Activated gamma-delta T cell treated with Interleukin-2 at 50 U/mL for 16 hours (primary cell): Measurements from ENCODE around the gene SLC17A9.

Experiments used
- DNase-seq: peaks from one replicate; pipeline ENCODE4 v3.0.0-alpha.2; 2020

SLC17A9 gene

GRCh38 chr20:62968378-62969178 lies 16.1 kb downstream of the SLC17A9 start:
- DNase-seq, result no peak

GRCh38 chr20:62969179-62969760 lies 16.8 kb downstream of the SLC17A9 start:
- no peak for DNase-seq

GRCh38 chr20:62969939-62970306 lies 17.4 kb downstream of the SLC17A9 start:
- DNase-seq, result no peak

DNA sequence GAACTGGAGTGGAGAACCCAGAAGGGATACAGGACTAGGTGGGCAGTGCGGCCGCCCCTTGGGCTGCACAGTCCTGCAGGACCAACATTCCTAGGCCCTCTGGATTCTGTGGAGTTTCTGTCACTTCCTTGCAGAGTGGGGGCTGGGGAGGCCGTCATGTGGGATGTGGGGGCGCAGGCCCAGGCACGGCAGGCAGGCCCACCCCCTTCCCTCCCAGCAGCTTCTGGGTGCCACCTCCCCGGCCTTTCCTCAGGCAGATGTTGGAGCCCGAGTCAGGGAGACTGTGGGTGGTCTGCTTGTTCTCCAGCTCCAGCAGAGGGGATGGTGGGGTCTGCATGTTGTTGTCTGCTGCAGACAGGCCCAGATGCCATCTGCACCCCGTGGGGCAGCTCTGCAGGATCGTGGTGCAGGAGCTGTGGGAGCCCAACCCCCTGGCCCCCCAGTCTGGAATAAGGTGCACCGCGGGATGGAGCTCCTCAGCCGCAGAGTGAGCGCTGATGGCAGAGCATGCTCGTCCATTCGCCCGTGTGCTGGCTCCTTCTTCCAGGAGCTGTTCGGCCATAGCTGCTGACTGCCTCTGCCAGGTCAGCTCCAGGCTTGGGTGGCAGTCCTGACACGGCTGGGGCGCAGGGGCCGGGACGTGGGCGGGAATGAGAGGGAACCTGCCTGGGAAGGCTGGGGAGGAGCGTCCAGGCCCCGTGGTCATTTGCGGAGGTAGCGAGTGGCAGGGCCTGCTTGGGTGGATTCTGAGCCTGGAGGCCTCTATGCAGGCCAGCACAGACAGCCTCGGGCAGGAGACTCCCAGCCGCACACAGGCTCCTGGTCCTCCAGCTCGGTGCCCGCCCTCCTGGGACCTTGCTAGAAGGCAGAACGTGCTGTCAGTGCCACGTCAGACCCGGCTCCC lies 18.1 kb downstream of the SLC17A9 start:
- DNase-seq, result no peak

DNA sequence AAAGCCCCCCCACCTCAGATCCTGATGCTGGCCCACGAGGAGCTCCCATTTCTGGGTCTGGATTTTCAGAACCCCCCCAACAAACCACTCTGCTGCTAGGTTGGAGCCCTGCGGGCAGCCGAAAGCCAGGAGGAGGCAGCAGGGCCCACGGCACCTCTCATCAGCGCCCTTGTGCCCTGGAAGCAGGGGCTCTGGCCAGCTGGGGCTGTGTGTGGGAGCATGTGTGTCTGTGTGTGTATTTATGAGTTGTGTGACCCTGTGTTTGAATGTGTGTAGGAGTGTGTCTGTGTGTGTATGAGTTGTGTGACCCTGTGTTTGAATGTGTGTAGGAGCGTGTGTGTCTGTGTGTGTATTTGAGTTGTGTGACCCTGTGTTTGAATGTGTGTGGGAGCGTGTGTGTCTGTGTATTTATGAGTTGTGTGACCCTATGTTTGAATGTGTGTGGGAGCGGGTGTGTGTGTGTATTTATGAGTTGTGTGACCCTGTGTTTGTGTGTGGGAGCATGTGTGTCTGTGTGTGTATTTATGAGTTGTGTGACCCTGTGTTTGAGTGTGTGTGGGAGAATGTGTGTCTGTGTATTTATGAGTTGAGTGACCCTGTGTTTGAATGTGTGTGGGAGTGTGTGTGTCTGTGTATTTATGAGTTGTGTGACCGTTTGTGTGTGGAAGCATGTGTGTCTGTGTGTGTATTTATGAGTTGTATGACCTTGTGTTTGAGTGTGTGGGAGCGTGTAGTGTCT lies 18.9 kb downstream of the SLC17A9 start:
- no peak for DNase-seq

DNA sequence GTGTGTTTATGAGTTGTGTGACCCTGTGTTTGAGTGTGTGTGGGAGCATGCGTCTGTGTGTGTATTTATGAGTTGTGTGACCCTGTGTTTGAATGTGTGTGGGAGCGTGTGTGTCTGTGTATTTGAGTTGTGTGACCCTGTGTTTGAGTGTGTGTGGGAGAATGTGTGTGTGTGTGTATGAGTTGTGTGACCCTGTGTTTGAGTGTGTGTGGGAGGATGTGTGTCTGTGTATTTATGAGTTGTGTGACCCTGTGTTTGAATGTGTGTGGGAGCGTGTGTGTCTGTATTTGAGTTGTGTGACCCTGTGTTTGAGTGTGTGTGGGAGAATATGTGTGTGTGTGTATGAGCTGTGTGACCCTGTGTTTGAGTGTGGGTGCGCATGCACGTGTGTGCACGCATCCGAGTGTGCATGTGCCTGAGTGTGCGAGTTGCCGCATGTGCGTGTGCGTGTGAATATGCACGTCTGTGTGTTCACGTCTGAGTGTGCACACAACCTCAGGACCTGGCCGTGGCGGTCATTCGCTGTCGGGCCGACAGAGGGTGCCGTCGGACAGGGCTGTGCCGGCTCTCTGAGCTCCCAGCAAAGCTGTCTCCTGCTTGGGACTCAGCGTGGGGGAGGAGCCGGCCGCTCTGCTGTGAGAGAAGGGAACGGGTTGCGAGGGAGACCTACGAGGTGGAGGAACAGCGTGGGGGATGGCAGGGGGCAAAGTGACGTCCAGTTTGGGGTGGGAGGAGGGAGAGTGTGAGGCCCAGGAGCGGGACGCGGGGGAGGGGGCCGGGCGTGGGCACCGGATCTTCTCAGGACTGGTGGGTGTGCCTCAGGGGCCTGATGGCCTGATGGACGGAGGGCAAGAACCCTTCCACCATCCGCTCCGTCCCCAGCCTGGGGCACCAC lies 19.7 kb downstream of the SLC17A9 start:
- peak; percentile 81 for DNase-seq

DNA sequence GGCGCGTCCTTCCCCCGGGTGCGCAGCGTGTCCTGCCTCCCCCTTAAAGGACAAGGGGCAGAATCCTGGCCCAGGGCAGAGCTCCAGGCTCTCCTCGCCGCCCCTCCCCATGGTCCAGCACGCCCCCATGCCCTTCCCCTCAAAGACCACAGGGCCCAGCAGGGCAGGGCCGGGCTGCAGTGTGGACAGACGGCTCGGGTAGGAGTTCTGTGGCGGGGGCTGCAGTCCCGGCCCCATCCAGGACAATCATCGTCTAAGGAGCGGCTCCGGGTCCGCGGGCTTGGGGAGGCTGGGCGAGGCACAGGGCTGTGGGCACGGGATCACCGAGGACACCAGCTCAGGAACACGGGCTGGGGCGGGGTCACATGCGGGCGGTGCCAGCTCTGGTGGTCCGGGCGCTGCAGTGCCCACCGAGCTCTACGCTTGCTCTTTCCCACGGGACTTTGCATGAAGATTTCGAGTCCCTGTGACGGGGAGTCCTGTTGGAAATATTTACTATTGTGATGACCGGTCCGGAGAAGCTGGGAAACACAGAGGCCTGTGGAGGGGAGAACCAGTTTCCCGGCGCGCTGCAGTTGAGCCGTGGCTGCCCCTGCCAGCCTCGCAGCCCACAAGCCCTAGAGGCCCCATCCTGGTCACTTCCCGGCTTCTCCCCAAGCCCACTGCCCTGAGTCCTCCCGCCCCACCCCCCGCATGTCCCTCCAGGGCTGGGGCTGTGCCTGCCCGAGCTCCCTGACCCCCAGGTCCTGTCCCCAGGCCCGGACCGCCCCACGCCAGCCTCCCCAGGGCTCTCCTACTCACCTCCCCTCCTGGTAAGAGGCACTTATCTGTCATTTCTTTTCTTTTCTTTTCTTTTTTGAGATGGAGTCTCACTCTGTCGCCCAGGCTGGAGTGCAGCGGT lies 20.6 kb downstream of the SLC17A9 start:
- DNase-seq, result no peak

DNA sequence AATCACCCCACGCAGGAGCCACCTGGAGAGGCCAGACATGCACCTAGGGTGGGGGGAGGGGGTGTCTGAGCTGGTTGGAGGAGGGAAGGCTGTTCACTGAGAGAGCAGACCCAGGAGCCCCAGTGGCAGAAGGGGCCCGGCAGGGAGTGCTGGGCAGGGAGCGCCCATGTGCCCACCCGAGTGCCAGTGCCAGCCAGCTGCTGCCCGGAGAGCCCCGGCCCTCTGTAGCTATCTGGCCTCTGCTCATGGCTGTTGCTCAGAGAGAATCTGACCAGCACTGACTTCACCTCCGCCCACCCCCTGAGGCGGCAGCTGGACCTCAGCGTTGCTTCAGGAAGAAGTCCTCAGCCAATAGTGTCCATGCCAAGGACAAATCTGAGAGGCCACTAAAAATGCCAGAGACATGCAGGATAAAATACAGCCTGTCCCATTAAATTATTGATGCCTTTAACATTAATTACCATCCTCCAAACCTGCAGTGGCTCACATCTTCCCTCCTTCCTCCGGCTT lies 22.8 kb downstream of the SLC17A9 start:
- DNase-seq, result no peak

DNA sequence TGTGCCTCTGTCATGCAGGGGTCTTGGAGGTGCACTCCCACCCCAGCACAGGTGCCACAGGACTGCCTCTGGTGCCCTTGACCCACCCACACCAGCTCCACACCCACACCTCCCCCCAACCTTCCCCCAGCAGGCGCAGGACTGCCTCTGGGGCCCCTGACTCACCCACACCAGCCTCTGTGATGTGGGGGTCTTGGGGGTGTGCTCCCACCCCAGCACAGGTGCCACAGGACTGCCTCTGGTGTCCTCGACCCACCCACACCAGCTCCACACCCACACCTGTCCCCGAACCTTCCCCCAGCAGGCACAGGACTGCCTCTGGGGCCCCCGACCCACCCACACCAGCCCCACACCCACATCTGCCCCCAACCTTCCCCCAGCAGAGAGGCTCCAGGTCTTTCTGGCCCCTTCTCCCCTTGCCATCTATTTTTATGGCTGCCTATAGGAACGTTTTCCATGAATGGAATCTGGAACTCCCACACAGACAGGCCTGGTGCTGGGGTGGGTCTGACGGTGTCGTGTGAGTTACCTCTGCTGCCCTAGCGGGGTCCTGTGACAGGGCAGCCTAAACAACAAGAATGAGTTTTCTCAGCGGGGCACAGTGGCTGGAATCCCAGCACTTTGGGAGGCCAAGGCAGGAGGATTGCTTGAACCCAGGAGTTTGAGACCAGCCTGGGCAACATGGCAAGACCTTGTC lies 23.5 kb downstream of the SLC17A9 start:
- no peak for DNase-seq

GRCh38 chr20:62976886-62977285 lies 24.4 kb downstream of the SLC17A9 start:
- DNase-seq, result no peak

- peak; percentile 62 for DNase-seq
Measured at GRCh38 chr20:62977613-62978560, 25.4 kb downstream of the SLC17A9 start.

DNA sequence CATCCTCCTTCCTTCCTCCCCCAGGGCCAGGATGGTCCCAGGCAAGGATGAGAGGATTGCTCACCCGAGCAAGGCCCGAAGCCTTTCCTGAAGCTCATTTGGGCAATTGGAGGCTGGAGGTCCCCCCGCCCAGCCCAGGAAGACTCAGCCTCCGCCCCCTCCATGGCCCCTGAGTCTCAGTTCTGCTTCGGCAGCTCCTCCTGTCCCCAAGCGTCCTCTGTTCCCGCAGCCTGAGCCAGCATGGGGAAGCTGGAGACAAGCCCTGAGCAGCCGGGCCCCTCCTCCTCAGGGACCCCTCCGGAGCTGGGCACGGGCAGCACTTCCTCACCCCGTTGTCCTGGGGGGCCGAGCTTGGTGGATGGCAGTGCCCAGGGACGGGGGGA lies 26.0 kb downstream of the SLC17A9 start:
- no peak for DNase-seq

DNA sequence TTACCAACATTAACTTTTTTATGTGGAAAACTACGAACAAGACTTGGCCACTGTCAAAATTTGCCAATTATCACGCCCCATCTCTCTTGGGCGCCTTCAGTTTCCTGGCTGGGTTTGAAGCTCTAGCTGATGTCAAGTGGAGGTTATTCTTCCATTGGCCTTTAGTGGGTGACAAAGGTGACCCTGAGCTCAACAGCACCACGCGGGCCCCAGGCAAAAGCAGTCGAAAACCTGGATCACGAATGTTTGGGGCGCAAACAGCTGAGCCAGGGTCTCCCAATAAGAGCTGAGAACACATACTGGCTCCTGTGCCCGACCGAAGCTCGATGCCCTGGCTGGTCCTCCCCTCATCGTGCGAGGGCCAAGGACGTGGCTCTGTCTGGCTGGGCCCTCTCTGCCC lies 26.8 kb downstream of the SLC17A9 start:
- DNase-seq, result no peak

GRCh38 chr20:62979876-62980373 lies 27.4 kb downstream of the SLC17A9 start:
- DNase-seq, result no peak

- no peak for DNase-seq
Measured at GRCh38 chr20:62980380-62980960, 28.0 kb downstream of the SLC17A9 start.

GRCh38 chr20:62980970-62981369 lies 28.5 kb downstream of the SLC17A9 start:
- DNase-seq, result peak; percentile 32

GRCh38 chr20:62982124-62983075 lies 29.9 kb downstream of the SLC17A9 start:
- no peak for DNase-seq
